ENCODE results near the gene TSPAN4. TPM values are rescaled to one million over a fixed set of nuclear protein-coding genes. Genes with fewer than 3 reads are reported as not detected.

TSPAN4 gene
- total RNA-seq, 6 donors from 2014 or later = 91.3 to 181 (median 169) TPM

DNA sequence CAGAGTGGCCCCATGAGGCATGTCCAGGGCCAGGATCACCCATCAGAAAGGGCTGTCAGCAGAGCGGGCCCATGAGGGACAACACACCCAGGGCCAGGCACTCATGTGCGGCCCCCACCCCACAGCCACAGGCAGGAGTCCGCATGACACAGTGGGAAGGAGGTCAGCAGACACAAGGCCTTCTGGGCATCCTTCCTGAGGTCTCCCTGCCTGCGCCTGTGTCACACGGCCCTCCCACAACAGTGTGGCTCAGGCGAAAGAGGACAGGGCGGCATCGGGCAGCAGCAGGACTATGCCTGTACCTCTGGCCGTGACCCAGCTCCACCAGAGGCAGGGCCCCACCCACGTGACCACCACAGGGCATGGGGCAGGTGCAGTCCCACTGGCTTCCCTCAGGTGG is 40.9 kb downstream of the TSPAN4 start:
- Histone ChIP-seq H3K27ac (no peak overlapping the region), H3K4me1 (no peaks in the 10 kb centered on the region), H3K9me3 (no peaks in the 10 kb centered on the region), H3K36me3 (peaks cover 0 to 58% (median 28%) of the 10 kb centered on the region in 4 donors), H3K4me3 (no peak overlapping the region), H3K27me3 (no peaks in the 10 kb centered on the region)
- TF ChIP-seq EP300 (IDR thresholded peaks at IDR 0.05) (no peak), POLR2A (IDR thresholded peaks at IDR 0.05) (no peak), POLR2AphosphoS5 (IDR thresholded peaks at IDR 0.05) (no peak)
- TF ChIP-seq, protein P1, sequence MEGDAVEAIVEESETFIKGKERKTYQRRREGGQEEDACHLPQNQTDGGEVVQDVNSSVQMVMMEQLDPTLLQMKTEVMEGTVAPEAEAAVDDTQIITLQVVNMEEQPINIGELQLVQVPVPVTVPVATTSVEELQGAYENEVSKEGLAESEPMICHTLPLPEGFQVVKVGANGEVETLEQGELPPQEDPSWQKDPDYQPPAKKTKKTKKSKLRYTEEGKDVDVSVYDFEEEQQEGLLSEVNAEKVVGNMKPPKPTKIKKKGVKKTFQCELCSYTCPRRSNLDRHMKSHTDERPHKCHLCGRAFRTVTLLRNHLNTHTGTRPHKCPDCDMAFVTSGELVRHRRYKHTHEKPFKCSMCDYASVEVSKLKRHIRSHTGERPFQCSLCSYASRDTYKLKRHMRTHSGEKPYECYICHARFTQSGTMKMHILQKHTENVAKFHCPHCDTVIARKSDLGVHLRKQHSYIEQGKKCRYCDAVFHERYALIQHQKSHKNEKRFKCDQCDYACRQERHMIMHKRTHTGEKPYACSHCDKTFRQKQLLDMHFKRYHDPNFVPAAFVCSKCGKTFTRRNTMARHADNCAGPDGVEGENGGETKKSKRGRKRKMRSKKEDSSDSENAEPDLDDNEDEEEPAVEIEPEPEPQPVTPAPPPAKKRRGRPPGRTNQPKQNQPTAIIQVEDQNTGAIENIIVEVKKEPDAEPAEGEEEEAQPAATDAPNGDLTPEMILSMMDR (IDR thresholded peaks at IDR 0.05) = no peak
- 96% methylated on average over 9 of the region's 10 CpGs; no CpG with 5 or more reads in 1 of the 2 donors for WGBS, 2 donors
- ATAC-seq (ENCODE audit: low FRiP score in 2 of 2) = no peak
- peak in 1 of 2 donors; percentile 62 for DNase-seq

DNA sequence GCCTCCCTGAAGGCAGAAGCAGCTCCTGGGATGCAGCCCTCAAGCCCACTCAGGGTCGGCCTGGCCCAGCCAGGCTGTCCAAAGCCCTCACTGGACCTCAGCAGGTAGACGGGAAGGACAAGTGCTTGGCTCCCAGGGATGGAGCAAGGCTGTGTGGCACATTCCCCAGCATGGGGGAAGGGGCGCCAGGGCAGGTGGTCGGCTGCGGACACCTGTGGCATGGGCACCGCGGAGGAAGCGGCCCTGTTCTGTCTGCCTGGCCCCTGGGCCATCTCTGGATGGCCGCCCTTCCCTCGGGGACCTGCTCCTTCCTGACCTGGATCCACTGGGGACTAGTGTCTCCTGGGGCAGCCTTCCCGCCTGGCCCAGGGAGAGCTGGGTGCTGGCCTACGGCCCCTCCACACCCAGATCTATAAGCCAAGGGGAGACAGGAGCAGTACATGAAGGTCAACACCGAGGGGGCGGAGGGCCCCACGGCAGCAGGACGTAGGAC is 42.0 kb downstream of the TSPAN4 start:
- Histone ChIP-seq H3K27ac (no peak overlapping the region), H3K4me1 (no peaks in the 10 kb centered on the region), H3K27me3 (no peaks in the 10 kb centered on the region), H3K4me3 (no peak overlapping the region), H3K9me3 (no peaks in the 10 kb centered on the region), H3K36me3 (peaks cover 0 to 56% (median 25%) of the 10 kb centered on the region in 4 donors)
- DNase-seq (peak in 1 of 2 donors; percentile 77), ATAC-seq (ENCODE audit: low FRiP score in 2 of 2) (no peak)
- 88 to 89% methylated on average over 11 to 16 of the region's 16 CpGs for WGBS, 2 donors
- no peak for TF ChIP-seq POLR2A (IDR thresholded peaks at IDR 0.05)

DNA sequence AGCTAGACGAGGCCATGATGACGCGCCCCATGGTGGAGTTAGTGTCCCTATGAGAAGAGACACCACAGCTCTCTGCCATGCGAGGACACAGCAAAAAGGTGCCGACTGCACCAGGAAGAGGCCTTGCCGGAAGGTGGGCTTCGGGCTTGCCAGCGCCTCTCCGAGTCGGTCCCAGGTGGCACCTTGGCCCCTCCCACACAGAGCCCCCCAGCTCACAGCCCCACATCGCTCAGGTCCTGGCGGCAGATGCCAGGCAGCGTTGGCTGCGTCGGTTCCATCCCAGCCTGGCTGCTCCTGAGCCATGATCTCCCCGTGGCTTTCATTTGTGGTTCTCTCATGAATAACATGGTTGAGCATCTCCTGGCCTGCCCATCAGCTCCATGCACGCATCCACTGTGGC is 43.9 kb downstream of the TSPAN4 start:
- H3K9me3 ChIP-seq = no peaks in the 10 kb centered on the region
- peaks cover 0 to 45% (median 21%) of the 10 kb centered on the region in 4 donors for H3K36me3 ChIP-seq
- no peak for ATAC-seq (ENCODE audit: low FRiP score in 2 of 2)
- H3K27ac ChIP-seq = no peak overlapping the region
- H3K27me3 ChIP-seq = no peaks in the 10 kb centered on the region
- 95 to 96% methylated on average over 17 of the region's 17 CpGs for WGBS, 2 donors
- DNase-seq = peak in 1 of 2 donors; percentile 50
- no peak overlapping the region for H3K4me3 ChIP-seq
- no peak for TF ChIP-seq POLR2AphosphoS5 (IDR thresholded peaks at IDR 0.05)
- TF ChIP-seq, protein P1 (IDR thresholded peaks at IDR 0.05) = no peak
- no peak for TF ChIP-seq POLR2A (IDR thresholded peaks at IDR 0.05)
- no peak for TF ChIP-seq EP300 (IDR thresholded peaks at IDR 0.05)
- H3K4me1 ChIP-seq = no peaks in the 10 kb centered on the region

DNA sequence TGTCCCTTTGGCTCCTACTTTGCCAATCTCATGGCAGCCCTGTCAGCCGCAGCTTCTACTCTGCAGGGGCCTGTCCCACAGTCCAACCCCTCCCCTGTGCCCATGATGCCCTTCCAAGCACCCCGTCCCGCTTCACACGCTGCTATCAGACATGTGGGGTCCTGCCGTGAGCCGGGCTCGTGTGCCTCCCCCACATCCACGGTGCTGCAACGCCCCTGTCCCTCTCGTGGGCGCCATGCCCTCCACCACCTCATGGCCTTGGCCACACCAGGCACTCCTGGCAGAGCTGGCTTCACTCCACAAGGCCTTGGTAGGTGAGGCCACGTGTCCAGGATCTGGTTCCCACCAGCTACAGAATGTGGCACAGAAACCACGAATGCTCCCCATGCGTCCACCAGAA is 44.9 kb downstream of the TSPAN4 start:
- WGBS, 2 donors = 90 to 99% methylated on average over 2 to 13 of the region's 14 CpGs
- no peak overlapping the region for H3K4me3 ChIP-seq
- no peak for ATAC-seq (ENCODE audit: low FRiP score in 2 of 2)
- H3K4me1 ChIP-seq = no peaks in the 10 kb centered on the region
- DNase-seq = peak in 1 of 2 donors; percentile 53
- H3K27me3 ChIP-seq = no peaks in the 10 kb centered on the region
- H3K9me3 ChIP-seq = no peaks in the 10 kb centered on the region
- no peak overlapping the region for H3K27ac ChIP-seq
- TF ChIP-seq POLR2A (IDR thresholded peaks at IDR 0.05) (no peak), POLR2AphosphoS5 (IDR thresholded peaks at IDR 0.05) (no peak), EP300 (IDR thresholded peaks at IDR 0.05) (no peak)
- TF ChIP-seq, protein P1 (IDR thresholded peaks at IDR 0.05) = no peak
- peaks cover 0 to 42% (median 20%) of the 10 kb centered on the region in 4 donors for H3K36me3 ChIP-seq

DNA sequence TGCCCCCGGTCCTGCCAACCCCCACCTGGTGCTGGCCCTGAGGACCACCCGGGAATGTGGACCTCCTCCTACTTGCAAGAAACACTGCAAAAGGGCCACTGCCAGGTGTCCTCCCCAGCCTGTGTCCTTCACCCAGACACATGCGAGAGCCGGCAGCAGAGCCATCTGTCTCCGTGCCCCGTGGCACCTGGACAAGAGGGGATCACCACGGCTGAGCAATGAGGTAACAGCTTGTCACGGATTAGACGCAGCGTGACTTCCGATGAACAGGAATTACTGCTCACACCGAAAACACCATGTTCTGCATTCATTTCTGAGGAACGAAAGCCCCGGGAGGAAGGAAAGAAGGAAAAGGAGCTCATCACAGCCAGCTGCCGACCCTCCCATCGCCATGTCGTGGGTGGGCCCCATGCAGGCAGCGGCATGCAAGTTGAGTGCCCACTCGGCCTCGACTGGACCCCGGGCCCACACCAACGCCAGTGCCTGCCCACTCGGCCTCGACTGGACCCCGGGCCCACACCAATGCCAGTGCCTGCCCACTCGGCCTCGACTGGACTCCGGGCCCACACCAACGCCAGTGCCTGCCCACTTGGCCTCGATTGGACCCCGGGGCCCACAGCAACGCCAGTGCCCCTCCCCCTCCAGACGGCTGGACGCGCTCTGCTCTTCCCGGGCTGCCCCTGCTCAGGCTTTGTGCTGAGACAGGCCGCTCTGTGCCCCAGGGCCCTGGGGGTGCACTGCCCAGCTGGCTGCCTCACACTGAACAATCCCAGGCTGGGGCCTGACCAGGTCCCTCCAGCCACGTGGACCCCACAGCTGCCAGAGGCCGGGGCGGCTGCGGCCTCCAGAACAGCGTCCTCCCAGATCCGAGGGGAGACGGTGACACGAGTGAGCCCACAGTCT is 45.9 kb downstream of the TSPAN4 start:
- no peak for ATAC-seq (ENCODE audit: low FRiP score in 2 of 2)
- 92 to 96% methylated on average over 39 to 41 of the region's 45 CpGs for WGBS, 2 donors
- H3K4me3 ChIP-seq = no peak overlapping the region
- no peaks in the 10 kb centered on the region for H3K27me3 ChIP-seq
- H3K4me1 ChIP-seq = no peaks in the 10 kb centered on the region
- peaks cover 0 to 34% (median 16%) of the 10 kb centered on the region in 4 donors for H3K36me3 ChIP-seq
- TF ChIP-seq, protein P1 (IDR thresholded peaks at IDR 0.05) = no peak
- TF ChIP-seq POLR2A (IDR thresholded peaks at IDR 0.05) = no peak
- TF ChIP-seq POLR2AphosphoS5 (IDR thresholded peaks at IDR 0.05) = no peak
- H3K9me3 ChIP-seq = no peaks in the 10 kb centered on the region
- DNase-seq = peak in 1 of 2 donors; percentile 76
- no peak overlapping the region for H3K27ac ChIP-seq
